GM12878 (cell line): Measurements from ENCODE around the gene DCTN5. TPM values are rescaled to one million over a fixed set of nuclear protein-coding genes. Genes with fewer than 3 reads are reported as not detected.

Experiments
- ATAC-seq: fragments of 200-7000 bp; cut with Tn5 transposase; 3 replicates; pipeline ENCODE4 v1.9.1; 2020; ENCODE audit warnings: mild to moderate bottlenecking, moderate library complexity
- BruUV-seq: library from RNA; stranded (reverse); fragments of 400-500 nt; replicated peaks from 2 replicates; lab custom pipeline; 2021; lab: Mats Ljungman, UMichigan
- CTCF ChIA-PET: fragments of 300-600 bp; sonication (Branson Sonifier 250); formaldehyde crosslinking; extraction: SDS; loops from one replicate; lab custom pipeline; 2021; ENCODE audit warnings: inconsistent platforms; lab: Yijun Ruan, JAX
- POLR2A ChIA-PET: fragments of 350-600 bp; formaldehyde crosslinking; extraction: SDS; loops from one replicate; lab custom pipeline; 2021; ENCODE audit warnings: inconsistent platforms; lab: Charles Lee
- RAD21 ChIA-PET: fragments of 300-600 bp; sonication (Branson Sonifier 250); formaldehyde crosslinking; loops from one replicate; lab custom pipeline; 2023; ENCODE audit warnings: antibody characterized with exemption; ENCODE audit not compliant: unreplicated experiment; lab: Charles Lee
- SMC1A ChIA-PET: fragments of 300-600 bp; sonication (Branson Sonifier 250); formaldehyde crosslinking; loops from one replicate; lab custom pipeline; 2023; ENCODE audit not compliant: unreplicated experiment, uncharacterized antibody; lab: Charles Lee
- DNase-seq: peaks from one replicate; pipeline ENCODE4 v3.0.0-alpha.2; 2011; ENCODE audit warnings: low read depth, low spot score
- FAIRE-seq: peaks from 3 replicates; lab custom pipeline; 2011; peaks lifted over from hg19 to GRCh38; lab: Jason Lieb, UNC
- H2AFZ ChIP-seq: 2 replicates; pipeline ENCODE4 v1.6.0; 2011; ENCODE audit warnings: low read depth, low read length, control low read depth; ENCODE audit not compliant: control insufficient read depth
- H3K27ac ChIP-seq: 2 replicates; pipeline ENCODE4 v1.5.1; 2011; ENCODE audit warnings: control low read depth; ENCODE audit not compliant: control insufficient read depth, insufficient read depth
- H3K27me3 ChIP-seq, 2 experiments: replicated peaks in 1 of 2; 2 replicates each; pipeline versions ENCODE4 v1.6.0 to v1.6.1; 2011; ENCODE audit warnings: low read length in 1 of 2; ENCODE audit not compliant: control insufficient read depth in 2 of 2, insufficient read depth in 2 of 2
- H3K36me3 ChIP-seq, 2 experiments: 2 replicates each; pipeline ENCODE4 v1.5.1; 2011; ENCODE audit warnings: low read length in 1 of 2; ENCODE audit not compliant: control insufficient read depth in 2 of 2, insufficient read depth in 2 of 2
- H3K4me1 ChIP-seq: 2 replicates; pipeline ENCODE4 v1.6.1; 2011; ENCODE audit warnings: mild to moderate bottlenecking, low read length, moderate library complexity, mixed read lengths; ENCODE audit not compliant: control insufficient read depth, insufficient read depth
- H3K4me2 ChIP-seq: 2 replicates; pipeline ENCODE4 v1.6.0; 2011; ENCODE audit warnings: control low read depth; ENCODE audit not compliant: control insufficient read depth, insufficient read depth
- H3K4me3 ChIP-seq: fragments of 200-600 bp; sonication (generic); 2 replicates; pipeline ENCODE4 v1.5.1; 2016
- H3K79me2 ChIP-seq: 2 replicates; pipeline ENCODE4 v1.6.0; 2011; ENCODE audit warnings: low read length; ENCODE audit not compliant: control insufficient read depth, insufficient read depth
- H3K9ac ChIP-seq: 2 replicates; pipeline ENCODE4 v1.8.0; 2011; ENCODE audit warnings: low read length, control low read depth, mixed read lengths; ENCODE audit not compliant: control insufficient read depth, insufficient read depth
- H3K9me3 ChIP-seq: replicated peaks from 3 replicates; pipeline ENCODE4 v1.5.1; 2011; ENCODE audit warnings: mild to moderate bottlenecking, low read length; ENCODE audit not compliant: control insufficient read depth, insufficient read depth
- H4K20me1 ChIP-seq: 2 replicates; pipeline ENCODE4 v1.6.0; 2011; ENCODE audit not compliant: control insufficient read depth, insufficient read depth
- CHD2 ChIP-seq: IDR thresholded peaks from 2 replicates; pipeline ENCODE4 v1.6.1; 2011; ENCODE audit warnings: low read depth, low read length, improper control_type of control experiment, borderline replicate concordance
- EZH2 ChIP-seq: IDR thresholded peaks from 2 replicates; pipeline ENCODE4 v1.6.1; 2012; ENCODE audit warnings: low read depth, mild to moderate bottlenecking, control low read depth, inconsistent platforms, low read length, borderline replicate concordance; ENCODE audit not compliant: control insufficient read depth
- JUNB ChIP-seq: IDR thresholded peaks from 2 replicates; pipeline ENCODE4 v1.6.1; 2016; ENCODE audit warnings: antibody characterized with exemption, mild to moderate bottlenecking
- JUND ChIP-seq: IDR thresholded peaks from 2 replicates; pipeline ENCODE4 v1.6.1; 2012; ENCODE audit warnings: low read depth, mild to moderate bottlenecking, low read length, improper control_type of control experiment, moderate library complexity
- POLR2A ChIP-seq: IDR thresholded peaks from 2 replicates; pipeline ENCODE4 v1.6.1; 2011; ENCODE audit warnings: low read depth, mild to moderate bottlenecking, low read length
- POLR2AphosphoS2 ChIP-seq: IDR thresholded peaks from 2 replicates; pipeline ENCODE4 v1.6.1; 2011; ENCODE audit warnings: low read depth, mild to moderate bottlenecking, low read length, improper control_type of control experiment, moderate library complexity
- RBBP5 ChIP-seq: fragments of 200-600 bp; sonication (generic); conservative IDR thresholded peaks from 2 replicates; pipeline ENCODE4 v1.6.1; 2016
- RELA ChIP-seq: fragments of 450-650 bp; IDR thresholded peaks from 2 replicates; pipeline ENCODE4 v1.8.0; 2014; ENCODE audit warnings: borderline replicate concordance; ENCODE audit not compliant: partially characterized antibody
- SREBF2 ChIP-seq: IDR thresholded peaks from 2 replicates; pipeline ENCODE4 v1.6.1; 2012; ENCODE audit warnings: mild to moderate bottlenecking, low read length
- TARDBP ChIP-seq: IDR thresholded peaks from 2 replicates; pipeline ENCODE4 v1.6.1; 2016; ENCODE audit warnings: borderline replicate concordance
- TCF7 ChIP-seq: IDR thresholded peaks from 2 replicates; pipeline ENCODE4 v1.6.1; 2014; ENCODE audit warnings: antibody characterized with exemption, borderline replicate concordance
- ZSCAN29 ChIP-seq: fragments of 450-650 bp; IDR thresholded peaks from 2 replicates; pipeline ENCODE4 v1.6.1; 2017; ENCODE audit warnings: mild to moderate bottlenecking, moderate library complexity
- WGBS: methylation state at CpG from one replicate; pipeline ENCODE4 v1.1.6; 2016; ENCODE audit warnings: low lambda C conversion rate; ENCODE audit not compliant: insufficient replicate concordance, insufficient coverage; ENCODE audit errors: missing lambda C conversion rate; 5-methylcytosine and 5-hydroxymethylcytosine counted together
- in situ Hi-C: fragments of 300-500 bp; cut with MboI; formaldehyde crosslinking; loops from 9 replicates; pipeline ENCODE4 v1.14.3; 2018; ENCODE audit warnings: mixed read lengths
- intact Hi-C: fragments of 100-400 bp; cut with micrococcal nuclease; formaldehyde crosslinking; loops from one replicate; pipeline ENCODE4 v1.14.2; 2022; ENCODE audit not compliant: unreplicated experiment
- polyA plus RNA-seq, 11 experiments: library from polyadenylated mRNA; depleted of rRNA in 4 of 11; unstranded in 6 of 11; stranded (reverse) in 5 of 11; fragments of >200 nt; fragmentation: Nextera tagmentation in 4 of 11; fragmentation: Illumina TruSeq in 1 of 11; extraction: Ambion mirVana in 4 of 11; extraction: Trizol in 1 of 11; gene quantifications; 1 replicate in 1 of 11; 2 replicates in 10 of 11; pipeline versions ENCODE4 v1.2.1 to v1.2.3, GENCODE V29; 2011 to 2016; ENCODE audit warnings: inconsistent platforms in 2 of 11, missing spikeins in 2 of 11, low read depth in 1 of 11
- total RNA-seq, 4 experiments: library from RNA; depleted of rRNA in 3 of 4; stranded (reverse); fragments of >200 nt in 3 of 4; fragmentation: Illumina TruSeq in 1 of 4; extraction: Trizol in 1 of 4; gene quantifications; 2 replicates each; pipeline versions ENCODE4 v1.2.1 to v1.2.3, GENCODE V29; 2013 to 2021
- TF ChIP-seq, protein P1 (sequence below): IDR thresholded peaks from 2 replicates; pipeline ENCODE4 v1.6.1; 2011; ENCODE audit warnings: borderline replicate concordance, low read depth, mild to moderate bottlenecking, moderate library complexity, low read length; ENCODE audit not compliant: insufficient read depth, poor library complexity, severe bottlenecking
- TF ChIP-seq, protein P2 (sequence below): fragments of 150-350 bp; IDR thresholded peaks from 2 replicates; pipeline ENCODE4 v1.6.1; 2014; ENCODE audit warnings: mild to moderate bottlenecking, low read depth, low read length
- TF ChIP-seq, protein P3 (sequence below): IDR thresholded peaks from 2 replicates; pipeline ENCODE4 v1.6.1; 2011; ENCODE audit warnings: low read depth, low read length, improper control_type of control experiment, borderline replicate concordance

DCTN5 gene
- total and polyA plus RNA-seq, 10 of the 15 experiments (the other 5 are each of a cell fraction or from before 2014, with no cell fraction given) = 49.1 to 153 (median 81.4) TPM

DNA sequence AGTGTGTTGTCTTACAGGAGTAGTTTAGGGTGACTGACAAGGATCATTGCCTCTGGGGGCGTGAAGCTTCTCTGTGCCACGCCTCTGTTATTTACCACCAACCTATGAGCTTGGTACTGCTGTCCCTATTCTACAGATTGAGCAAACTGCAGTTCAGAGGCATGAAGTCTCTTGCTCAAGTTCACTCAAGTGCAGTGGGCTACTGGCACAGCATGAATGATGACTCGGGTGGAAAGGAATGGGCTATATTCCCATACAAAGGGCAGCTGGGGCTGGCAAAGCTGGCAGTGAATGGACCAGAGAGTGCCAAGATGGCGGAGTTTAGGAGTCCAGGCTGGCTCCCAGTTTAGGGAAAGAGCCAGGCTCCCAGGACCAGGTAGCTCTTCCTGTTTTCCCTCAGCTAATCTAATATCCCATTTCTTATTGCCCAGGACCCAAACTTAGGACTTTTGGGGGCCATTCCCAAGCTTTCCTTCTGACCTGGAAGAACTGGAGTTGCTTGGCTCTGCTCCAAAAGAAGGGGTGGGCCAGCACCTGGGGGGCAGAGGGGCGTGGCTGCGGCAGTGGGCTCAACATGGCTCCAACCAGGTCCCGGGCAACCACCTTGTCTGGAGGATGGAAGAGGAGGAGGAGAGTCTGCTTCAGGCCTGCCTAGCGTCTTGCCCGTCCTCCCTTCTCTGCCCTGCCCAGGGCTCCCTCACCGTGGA, 50.4 kb downstream of the DCTN5 start (continued):
- peak; percentile 2; the same call in 1 of the 2 replicates for TF ChIP-seq POLR2A
- TF ChIP-seq SREBF2 = no peak
- TF ChIP-seq POLR2AphosphoS2 = no peak
- no peak for TF ChIP-seq JUND
- TF ChIP-seq, all 136 proteins: peak for 3

DNA sequence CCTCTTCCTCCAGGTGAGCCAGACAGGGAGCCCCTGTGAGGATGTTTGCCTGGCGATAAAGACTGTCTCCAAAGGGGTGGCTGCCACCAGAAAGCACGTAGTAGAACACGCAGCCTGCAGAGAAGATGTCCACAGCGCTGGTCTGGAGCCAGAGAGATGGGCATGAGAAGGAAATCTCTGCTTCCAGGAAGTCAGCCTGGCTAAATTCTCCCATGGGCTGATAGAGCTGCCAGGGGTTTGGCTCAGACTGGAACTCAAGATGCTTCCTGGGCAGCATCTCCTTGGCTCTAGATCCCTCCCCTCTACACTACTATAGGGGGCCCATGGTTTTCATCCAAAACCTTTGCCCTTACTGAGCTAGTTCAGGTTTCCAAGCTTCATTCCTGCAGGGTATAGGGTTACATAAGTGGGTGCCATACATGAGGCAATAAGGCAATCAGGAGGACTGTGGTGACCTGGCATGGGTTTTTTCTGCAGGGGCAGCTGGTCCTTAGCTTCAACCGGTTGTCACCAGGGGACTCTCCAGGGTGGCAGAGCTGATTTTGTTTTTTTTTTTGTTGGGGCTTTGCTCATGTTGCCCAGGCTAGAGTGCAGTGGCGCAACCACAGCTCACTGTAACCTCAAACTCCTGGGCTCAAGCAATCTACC, 51.0 kb downstream of the DCTN5 start:
- H3K4me3 ChIP-seq = no peak overlapping the region
- ATAC-seq (no peak), DNase-seq (no peak), FAIRE-seq (no peak)
- ChIA-PET CTCF (no interaction called here), SMC1A (no interaction called here), RAD21 (no interaction called here), POLR2A (interaction anchor here (1.0 kb wide), 1 partner anchor 10 kb away, joined by 3 read pairs; no protein-coding TSS in a partner anchor)
- 96% methylated on average over 6 of the region's 6 CpGs for WGBS
- H2AFZ ChIP-seq = no peak overlapping the region
- no peaks in the 10 kb centered on the region for H4K20me1 ChIP-seq
- intact Hi-C loops (no loop called here), in situ Hi-C loops (no loop called here)
- no peaks in the 10 kb centered on the region for H3K9me3 ChIP-seq
- peaks cover 9 to 26% of the 10 kb centered on the region in 2 experiments; a peak in 3 of 4 replicates for H3K36me3 ChIP-seq
- no TSS peak for BruUV-seq
- H3K4me1 ChIP-seq = no peaks in the 10 kb centered on the region
- no peaks in the 10 kb centered on the region for H3K79me2 ChIP-seq
- H3K27ac ChIP-seq = no peak overlapping the region
- H3K4me2 ChIP-seq = no peak overlapping the region
- TF ChIP-seq, protein P1, sequence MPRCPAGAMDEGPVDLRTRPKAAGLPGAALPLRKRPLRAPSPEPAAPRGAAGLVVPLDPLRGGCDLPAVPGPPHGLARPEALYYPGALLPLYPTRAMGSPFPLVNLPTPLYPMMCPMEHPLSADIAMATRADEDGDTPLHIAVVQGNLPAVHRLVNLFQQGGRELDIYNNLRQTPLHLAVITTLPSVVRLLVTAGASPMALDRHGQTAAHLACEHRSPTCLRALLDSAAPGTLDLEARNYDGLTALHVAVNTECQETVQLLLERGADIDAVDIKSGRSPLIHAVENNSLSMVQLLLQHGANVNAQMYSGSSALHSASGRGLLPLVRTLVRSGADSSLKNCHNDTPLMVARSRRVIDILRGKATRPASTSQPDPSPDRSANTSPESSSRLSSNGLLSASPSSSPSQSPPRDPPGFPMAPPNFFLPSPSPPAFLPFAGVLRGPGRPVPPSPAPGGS = no peak
- TF ChIP-seq POLR2AphosphoS2 (no peak), RELA (no peak), TARDBP (no peak), RBBP5 (no peak), JUNB (no peak), EZH2 (no peak), ZSCAN29 (no peak), CHD2 (no peak), TCF7 (no peak)
- TF ChIP-seq, protein P2, sequence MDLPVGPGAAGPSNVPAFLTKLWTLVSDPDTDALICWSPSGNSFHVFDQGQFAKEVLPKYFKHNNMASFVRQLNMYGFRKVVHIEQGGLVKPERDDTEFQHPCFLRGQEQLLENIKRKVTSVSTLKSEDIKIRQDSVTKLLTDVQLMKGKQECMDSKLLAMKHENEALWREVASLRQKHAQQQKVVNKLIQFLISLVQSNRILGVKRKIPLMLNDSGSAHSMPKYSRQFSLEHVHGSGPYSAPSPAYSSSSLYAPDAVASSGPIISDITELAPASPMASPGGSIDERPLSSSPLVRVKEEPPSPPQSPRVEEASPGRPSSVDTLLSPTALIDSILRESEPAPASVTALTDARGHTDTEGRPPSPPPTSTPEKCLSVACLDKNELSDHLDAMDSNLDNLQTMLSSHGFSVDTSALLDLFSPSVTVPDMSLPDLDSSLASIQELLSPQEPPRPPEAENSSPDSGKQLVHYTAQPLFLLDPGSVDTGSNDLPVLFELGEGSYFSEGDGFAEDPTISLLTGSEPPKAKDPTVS = no peak
- TF ChIP-seq, protein P3, sequence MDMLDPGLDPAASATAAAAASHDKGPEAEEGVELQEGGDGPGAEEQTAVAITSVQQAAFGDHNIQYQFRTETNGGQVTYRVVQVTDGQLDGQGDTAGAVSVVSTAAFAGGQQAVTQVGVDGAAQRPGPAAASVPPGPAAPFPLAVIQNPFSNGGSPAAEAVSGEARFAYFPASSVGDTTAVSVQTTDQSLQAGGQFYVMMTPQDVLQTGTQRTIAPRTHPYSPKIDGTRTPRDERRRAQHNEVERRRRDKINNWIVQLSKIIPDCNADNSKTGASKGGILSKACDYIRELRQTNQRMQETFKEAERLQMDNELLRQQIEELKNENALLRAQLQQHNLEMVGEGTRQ = no peak
- no peak overlapping the region for H3K9ac ChIP-seq
- no peaks in the 10 kb centered on the region for H3K27me3 ChIP-seq
